Lower leg skin (tissue), 3 donors: ENCODE results near the gene TNIK.

Experiments used
- CTCF ChIP-seq, 3 donors: fragments of 450-650 bp; IDR thresholded peaks; one replicate each; pipeline ENCODE4 v1.5.1; 2016; ENCODE audit warnings: antibody characterized with exemption in 3 of 3, mild to moderate bottlenecking in 3 of 3, moderate library complexity in 2 of 3
- POLR2A ChIP-seq, 2 donors: fragments of 450-650 bp; IDR thresholded peaks; one replicate each; pipeline ENCODE4 v1.6.1; 2016 to 2017; ENCODE audit warnings: antibody characterized with exemption in 2 of 2, mild to moderate bottlenecking in 1 of 2, moderate library complexity in 1 of 2

DNA sequence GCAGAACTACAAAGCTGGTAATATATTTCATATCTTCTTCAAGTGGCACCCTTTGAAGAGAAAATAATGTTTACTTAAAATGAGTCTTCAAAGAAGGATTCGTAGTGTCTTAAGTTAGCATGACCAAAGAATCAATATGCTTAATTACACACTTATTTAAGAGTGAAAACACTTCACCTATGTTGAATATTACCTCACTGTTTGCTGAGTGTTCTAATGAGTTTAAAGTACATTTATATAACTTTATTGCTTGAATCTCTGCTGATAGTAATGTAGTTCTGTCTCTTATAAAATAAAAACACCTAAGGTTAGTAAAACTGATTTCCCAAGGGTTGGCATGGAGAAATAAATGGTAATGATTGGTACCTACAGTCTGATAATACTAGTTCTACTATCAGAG, 290.3 kb downstream of the TNIK start:
- TF ChIP-seq CTCF (IDR thresholded peaks at IDR 0.05) (no peak), POLR2A (IDR thresholded peaks at IDR 0.05) (no peak)
